Stimulated activated CD4-positive, alpha-beta T cell treated with anti-CD3 and anti-CD28 coated beads, Interleukin-12 subunit alpha, Interleukin-12 subunit beta, amount 100 ng/mL, for 48 hours (primary cell): ENCODE data around the gene CD2BP2.

Experiments used
- DNase-seq, 3 donors: peaks; one replicate each; pipeline ENCODE4 v3.0.0-alpha.2; 2020; ENCODE audit warnings: low read depth in 2 of 3, low spot score in 1 of 3

The CD2BP2 gene

DNA sequence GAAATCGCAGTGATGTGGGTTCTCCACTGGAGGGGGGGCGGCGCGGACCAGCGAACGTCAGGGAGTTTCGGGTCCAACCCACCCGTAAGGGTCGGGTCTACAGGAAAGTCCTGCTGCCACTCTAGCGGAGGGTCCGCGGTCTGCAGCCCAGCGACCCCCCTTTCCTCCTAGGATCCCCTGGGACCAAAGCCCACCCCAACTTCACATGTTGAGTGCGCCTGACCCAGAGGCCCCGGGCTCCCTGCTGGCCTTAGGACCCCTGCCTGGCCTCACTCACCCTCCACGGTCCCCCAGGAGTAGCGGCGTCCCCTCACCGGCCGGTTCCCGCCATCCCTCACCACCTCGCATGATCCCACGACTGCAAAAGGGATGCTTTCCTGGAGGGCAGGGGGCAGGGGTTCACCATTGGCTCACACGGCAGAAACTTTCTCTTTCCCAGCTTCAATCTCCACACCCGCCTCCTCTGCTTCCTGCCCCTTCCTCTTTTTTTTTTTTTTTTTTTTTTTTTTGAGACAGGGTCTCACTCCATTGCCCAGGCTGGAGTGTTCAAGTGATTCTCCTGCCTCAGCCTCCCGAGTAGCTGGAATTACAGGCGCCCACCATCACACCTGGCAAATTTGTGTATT lies 24.2 kb upstream of the CD2BP2 start:
- DNase-seq, result no peak

DNA sequence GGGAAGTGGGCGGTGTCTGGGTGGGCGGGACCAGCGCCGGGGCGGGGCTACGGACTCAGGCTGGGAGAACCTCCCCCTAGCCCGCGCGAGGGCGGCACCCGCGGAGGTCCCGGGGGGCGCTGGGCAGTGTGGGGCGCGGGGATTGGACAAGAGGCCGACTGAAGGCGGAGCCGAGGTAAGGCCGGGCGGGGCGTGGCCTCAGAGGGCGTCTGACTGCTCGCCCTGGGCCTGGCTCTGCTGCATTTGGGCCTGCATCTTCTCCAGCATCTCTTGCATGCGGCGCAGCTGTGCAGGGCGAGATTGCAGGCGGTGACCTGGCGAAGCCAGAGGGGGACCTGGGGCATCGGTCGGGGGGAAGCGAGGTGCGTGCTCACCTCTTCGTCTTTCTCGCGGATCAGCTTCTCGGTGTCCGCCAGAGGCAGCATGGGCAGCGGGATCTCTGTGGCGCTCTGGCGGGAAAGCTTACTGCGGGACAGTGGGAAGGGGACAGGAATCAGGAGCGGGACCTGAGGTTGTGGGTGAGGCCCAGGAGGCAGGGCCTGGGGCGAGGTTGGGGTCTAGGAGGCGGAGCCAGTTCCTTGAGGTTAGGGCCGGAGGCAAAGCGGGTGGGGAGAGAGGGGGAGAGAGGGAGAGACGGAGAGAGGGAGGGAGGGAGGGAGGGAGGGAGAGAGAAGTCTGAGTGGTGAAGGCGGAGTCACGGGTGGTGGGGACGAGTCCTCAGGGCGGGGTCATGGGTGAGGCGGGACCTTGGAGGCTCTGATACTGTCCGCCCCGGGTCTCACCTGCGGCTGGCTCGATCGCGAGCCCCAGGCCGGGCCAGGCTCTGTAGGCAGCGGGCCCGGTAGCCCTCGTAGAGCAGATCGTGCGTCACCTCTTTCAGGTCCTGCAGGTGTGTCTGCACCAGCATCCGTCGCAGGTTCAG lies 23.4 kb upstream of the CD2BP2 start:
- DNase-seq, result peak; percentile 98 to 99 (median 99)

DNA sequence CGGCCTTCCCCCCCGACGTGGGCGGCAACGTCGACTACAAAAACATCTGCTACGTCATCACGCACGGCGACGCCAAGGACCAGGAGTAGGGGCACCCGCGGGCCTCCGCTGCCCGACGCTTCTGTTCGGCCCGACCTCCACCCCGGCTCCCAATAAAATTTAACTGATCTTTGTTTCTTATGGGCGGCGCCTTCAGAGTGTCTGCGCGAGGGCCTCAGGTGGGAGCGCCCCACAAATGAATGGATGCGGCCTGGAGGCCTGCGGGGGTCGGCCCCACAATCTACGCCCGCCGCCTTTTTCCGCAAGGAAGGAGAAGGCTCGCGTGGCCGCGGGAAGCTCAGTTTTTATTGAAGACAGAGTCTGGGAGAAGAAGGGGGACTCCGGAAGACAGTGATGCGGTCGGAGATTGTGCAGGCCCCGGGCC lies 22.7 kb upstream of the CD2BP2 start:
- peak; percentile 76 to 77 (median 77) for DNase-seq

DNA sequence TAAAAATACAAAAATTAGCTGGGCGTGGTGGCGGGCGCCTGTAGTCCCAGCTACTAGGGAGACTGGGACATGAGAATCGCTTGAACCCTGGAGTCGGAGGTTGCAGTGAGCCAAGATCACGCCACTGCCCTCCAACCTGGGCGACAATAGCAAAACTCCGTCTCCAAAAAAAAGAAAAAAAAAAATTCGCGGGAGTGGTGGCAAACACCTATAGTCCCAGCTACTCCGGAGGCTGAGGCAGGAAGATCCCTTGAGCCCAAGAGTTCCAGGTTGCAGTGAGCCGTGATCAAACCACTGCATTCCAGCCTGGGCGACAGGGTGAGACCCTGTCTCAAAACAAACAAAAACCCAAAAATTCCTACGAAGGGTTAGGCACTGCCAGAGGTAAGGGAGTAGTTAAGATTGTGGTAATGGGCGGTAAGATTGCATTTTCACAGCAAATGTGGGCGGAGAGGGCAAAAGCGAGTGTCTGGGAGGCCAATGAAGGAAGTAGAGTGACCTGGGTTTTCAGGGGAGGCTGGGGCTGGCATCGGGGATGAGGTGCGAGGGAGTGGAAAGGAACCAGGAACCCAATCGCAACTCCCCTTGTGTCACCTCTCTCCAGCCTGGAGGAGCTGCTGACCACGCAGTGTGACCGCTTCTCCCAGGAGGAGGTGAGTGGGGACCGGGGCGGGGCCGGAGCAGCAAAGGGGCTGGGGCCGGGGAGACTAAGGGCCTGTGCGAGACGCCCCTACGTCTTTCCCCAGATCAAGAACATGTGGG lies 22.1 kb upstream of the CD2BP2 start:
- DNase-seq, result no peak

DNA sequence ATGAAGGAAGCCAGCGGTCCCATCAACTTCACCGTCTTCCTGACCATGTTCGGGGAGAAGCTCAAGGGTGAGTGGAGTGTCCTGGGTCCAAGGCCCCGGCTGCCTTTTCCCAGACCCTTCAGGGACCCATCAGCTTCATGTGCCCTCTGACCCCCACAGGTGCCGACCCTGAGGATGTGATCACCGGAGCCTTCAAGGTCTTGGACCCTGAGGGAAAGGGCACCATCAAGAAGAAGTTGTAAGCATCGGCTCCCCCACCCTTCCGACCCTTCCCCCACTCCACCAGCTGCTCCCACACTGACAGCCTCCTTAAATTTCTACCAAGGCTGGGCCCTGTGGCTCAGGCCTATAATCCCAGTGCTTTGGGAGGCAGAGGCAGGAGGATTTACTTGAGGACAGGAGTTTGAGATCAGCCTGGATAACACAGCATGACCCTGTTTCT lies 21.4 kb upstream of the CD2BP2 start:
- DNase-seq, result no peak

DNA sequence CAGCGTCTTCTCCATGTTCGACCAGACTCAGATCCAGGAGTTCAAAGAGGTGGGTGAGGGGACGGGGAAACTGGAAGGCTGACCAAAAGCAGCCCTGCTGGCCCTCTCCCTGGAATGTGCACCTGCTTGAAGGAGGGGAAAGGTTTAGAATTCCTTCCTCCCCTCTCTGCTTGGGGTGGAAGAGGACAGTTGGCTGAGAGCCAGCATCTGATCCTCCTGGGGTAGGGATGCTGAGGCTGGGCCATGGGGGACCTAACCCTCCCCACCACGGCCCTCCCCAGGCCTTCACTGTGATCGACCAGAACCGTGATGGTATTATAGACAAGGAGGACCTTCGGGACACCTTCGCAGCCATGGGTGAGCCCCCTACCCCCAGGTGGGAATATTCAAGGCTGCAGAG lies 20.8 kb upstream of the CD2BP2 start:
- DNase-seq, result no peak

DNA sequence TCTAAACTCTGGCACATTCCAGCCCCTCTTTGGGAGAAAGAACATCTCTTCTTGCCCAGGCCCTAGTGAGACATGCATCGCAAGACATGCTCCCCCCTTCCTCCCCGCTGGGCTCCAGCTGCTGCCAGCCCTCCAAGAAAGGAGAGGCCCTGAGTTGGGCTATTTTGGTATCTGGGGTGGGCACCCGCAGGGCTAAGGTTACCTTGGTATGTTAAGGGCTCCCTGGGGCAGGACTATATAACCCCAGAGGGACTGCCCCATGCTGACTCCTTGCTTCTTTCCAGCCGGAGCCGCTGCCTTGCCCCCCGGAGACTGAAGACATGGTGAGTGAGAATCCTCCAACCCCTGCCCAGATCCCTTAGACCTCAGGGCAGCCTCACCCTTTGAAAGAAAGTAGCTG lies 19.4 kb upstream of the CD2BP2 start, which contains the start of gene MYL11:
MYL11 (plus strand) TSS at position 265 of the 400 bp plus-strand sequence; CDS start at position 321, 56 bp downstream.
- no peak for DNase-seq

DNA sequence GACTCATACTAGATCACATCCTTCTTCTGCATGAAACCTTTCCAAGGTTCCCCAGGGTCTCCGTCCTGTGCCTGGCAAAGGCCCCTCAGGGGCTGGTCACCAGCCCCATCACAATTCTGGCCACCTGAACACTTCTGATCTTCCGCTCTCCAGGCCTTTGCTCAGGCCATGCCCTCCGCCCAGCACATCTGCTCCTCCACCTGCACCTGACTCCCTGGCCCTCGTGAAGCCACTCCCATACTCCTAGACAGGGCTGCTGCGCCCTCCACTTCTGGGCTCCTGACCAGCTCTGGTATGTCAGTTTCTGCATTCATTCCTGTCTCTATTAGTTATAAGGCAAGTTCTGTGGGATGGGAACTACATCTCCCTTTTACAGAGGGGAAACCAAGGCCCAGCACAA lies 17.6 kb upstream of the CD2BP2 start:
- no peak for DNase-seq

DNA sequence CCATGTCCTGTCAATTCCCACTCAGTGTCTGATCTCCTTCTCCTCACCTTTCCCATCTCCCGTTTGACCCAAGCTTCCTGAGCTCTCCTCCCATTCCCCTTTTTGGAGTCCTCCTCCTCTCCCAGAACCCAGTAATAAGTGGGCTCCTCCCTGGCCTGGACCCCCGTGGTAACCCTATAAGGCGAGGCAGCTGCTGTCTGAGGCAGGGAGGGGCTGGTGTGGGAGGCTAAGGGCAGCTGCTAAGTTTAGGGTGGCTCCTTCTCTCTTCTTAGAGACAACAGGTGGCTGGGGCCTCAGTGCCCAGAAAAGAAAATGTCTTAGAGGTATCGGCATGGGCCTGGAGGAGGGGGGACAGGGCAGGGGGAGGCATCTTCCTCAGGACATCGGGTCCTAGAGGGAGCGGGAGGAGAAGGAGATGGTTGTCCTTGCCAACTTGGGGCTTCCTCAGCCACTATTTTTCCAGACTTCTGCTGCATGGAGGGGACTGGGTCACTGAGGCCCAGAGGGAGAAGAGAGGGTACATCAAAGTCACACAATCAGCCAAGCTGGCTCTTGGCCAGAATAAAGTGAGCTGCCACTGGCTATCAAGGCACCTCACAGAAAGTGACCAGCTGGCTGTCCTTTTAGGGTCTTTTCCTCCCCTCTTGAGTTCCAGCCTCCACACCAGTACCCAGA lies 17.1 kb upstream of the CD2BP2 start:
- DNase-seq, result no peak

DNA sequence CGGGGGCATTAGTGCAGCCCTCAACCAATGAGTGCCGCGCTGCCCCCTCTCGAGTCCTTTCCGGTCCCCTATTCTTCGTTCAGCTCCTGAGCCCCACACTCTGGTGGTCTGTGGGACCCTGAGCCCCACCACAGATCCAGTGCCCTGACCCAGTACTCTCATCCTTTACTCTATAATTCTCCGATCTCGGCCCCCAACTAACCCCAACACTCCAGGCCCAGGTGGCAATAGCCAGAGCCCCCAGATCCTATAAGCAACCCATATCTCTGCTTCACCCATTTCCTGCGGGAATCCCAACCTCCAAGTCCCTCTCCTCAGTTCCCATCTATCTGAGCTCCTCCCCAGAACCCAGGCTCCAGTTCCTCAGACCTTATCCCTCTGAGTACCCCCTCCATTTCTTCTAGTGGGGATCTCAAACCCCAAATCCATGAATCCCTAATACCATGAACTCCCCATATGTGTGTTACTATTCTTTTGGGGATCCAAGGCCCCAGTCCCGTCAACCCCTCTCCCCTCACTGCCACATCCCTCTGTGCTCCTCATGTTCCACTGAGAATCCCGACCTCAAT lies 16.2 kb upstream of the CD2BP2 start:
- no peak for DNase-seq

DNA sequence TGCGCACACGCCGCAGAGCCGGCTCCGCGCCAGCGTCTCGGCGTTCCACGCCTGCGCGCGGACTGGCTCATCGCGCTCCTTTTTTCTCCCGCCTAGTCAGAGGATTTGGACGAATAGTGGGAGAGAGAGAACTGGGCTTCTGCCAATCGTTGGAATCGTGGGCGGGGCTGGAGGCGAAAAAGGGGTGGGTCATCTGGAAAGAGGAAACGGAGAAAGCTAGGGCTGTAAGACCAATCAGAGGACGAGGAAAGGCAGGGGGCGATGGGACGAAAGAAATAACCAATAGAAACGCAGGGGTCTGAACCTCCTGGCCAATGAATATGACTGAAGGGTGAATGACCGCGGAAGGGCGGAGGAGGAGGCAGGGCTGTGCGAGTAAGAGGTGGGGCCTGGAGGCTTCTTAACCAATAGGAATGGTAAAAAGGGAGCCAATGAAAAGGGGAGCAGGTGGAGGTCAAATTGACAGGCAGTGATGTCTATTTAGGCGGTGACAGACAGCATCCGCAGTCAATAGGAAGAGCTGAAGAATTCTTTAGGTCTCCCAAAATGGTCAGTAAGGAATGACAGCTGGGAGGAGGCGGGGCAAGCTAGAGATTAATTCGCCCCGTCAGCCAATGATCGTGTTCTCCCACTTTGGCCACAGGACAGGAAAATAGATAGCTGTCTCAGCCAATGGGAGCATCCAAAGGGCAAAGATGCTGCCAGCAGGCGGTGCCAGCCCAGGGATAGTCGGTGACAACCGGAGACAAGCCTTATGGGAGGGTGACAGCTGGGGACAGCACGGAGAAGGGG lies 15.5 kb upstream of the CD2BP2 start, which contains the start of gene TBC1D10B:
TBC1D10B (minus strand) TSS at position 39 of the 792 bp plus-strand sequence. CDS start 311 bp downstream, outside the sequence.
- peak; percentile 96 to 99 (median 99) for DNase-seq

DNA sequence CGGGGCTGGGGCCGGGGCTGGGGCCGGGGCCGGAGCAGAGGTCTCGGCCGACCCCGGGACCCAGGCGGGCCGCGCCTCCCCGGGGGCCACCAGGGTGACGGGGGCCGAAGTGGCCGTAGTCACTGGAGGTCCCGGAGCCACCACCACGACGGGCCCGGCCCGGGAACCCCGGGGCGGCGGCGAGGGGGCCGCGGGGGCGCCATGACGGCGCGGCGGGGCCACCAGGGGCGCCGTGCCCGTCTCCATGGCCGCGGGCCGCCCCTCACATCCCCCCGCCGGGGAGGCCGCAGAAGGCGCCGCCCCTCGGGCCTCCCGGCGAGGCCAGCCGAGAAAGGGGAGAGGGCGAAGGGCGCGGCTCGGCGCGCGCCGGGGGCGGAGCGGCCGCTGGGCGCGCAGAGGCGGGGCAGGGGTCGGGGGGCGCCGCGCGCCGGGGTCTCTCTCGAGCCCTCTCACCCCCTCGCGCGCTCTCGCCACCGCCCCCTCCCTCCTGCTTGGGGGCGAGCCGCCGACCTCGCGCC lies 14.9 kb upstream of the CD2BP2 start:
- no peak for DNase-seq

DNA sequence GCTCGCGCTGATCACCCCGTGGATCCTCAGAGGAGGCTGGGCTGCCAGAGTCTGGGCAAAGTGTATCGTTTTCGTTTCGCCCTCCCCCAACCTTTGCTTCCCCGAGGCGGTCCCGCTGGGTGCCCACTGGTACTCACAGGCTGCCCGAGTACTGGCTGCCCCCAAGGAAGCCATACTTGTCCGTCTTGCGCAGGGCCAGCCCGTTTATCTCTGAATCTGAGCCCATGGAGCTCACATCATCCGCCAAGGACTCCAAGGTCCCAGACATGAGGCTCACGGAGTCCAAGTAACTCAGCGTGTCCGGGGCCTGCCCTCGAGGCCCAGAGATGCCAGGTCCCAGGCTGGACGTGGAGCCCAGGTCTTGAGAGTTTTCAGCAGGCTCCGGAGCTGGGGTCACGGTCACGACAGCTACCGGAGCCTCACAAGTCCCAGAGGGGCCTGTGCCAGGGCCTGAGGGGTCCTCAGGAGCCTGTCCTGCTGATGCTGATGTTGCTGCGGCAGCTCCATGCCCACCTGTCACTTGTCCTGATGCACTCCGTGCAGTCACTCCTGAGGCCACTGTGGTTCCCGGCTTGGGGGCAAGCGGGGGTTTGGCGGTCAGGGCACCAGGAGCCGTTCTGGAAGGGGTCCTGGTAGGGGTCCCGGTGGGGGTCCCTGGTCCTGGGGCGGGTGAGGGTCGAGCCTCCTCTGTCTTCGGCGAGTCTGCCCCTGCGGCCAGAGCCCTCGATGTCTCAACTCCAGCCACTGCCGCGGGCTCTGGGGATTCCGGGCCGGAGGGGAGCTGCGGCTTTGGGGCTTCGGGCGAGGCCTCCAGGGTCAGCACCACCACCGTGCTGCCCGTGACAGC lies 14.2 kb upstream of the CD2BP2 start:
- DNase-seq, result no peak

DNA sequence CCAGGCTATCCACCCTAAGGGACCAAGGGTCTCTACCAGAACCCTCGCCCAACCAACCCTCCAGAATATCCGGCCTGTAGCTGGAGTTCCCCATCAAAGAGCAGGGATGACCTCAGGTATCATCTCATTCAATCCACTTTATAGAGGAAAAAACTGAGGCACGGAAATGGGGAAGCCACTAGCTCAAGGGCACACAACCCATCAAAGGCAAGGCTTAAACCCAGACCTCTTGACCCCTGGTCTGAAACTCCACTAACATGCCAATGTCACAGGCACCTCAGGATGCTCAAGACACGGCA lies 13.6 kb upstream of the CD2BP2 start:
- no peak for DNase-seq

DNA sequence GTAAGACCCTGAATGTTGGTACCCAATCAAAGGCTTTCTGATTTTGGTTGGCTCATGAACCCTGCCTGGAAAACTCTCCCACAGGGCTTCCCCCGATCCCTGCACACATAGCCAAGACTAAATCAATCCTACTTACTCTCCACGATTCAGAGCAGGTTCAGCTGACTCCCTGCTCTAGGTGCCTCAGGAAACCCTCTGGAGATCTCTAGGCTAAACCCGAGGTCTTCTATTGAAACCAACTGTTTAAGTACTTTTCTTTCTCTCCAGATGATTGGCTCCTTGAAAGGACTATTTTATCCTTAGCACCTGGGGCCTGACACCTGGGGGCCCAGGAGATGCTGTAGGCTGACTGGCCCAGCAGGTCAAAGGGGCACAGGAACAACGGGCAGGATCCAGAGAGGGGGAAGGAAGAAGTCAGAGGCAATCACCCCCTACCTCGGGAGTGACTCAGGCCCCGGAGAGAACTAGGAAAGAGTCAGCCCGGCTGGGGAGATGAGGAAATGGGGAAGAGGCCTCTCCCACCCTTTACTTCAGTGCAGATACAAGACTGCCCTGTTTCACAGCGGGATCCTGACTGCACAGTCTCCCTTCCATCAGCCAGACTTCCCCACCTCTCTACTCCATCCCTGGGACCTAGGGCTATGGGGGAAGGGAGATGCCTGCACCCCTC lies 13.1 kb upstream of the CD2BP2 start:
- no peak for DNase-seq

DNA sequence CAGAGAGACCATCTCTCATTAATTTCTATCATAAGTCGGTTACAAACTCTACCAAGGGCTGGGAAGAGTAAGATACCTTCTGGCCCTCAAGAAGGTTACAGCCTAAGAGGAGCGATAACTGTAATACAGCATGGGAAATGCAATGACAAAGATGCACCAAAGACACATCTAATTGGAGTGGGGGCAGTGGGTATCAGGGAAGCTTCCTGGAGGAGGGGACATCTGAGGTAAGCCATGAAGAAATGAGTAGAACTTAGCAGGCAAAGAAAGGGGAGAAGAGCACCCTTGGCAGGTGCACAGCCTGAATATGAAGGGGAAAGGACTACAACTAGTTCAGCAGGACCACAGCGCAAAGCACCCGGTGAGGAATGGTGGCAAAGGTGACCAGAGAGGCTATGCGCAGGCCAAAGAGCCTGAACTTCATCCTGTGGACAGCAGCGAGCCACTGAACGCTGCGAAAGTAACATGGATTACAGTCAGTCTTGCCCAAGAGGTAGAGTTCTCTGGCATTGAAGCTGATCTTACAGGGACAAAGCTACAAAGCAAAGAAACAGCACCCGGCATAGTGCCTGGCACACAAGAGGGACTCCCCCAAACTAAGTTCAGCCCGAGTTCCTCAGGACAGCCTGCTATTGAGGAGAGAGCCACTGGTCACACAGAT lies 12.4 kb upstream of the CD2BP2 start:
- no peak for DNase-seq

DNA sequence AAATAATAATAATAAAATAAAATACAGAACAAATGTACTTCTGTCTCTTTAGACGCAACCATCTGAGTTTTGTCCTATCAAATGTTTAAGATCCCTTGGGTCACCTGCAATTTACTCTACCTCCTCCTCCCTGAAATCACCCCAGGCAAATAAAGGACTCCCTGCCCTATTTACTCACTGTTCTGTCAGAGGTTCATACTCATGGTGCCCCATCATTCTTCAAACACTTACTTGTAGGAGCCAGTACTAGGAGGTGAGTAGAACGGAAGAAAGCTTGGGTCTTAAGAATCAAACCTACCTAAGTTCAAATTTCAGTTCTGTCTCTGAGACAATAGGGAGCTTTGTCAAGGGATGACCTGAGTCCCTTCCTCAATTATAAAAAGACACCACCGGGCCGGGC lies 11.4 kb upstream of the CD2BP2 start:
- DNase-seq, result no peak

DNA sequence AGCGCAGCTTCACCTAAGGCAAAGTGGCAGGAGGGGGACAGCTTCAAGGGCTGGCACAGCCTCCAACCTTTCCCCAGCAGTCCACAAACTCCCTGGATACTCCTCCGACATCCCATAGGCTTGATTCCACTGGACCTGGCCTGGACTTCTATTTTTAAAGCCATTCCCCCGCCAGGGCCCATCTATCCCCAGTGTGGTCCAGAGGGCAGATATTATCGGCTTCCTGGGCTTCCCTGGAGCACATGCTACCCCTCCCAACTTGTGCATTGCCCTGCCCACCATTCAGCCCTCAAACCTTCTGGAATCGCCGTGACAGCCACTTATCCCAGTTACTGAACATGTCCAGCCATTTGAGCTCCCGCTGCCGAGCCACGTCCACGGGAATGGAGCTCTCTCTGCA lies 10.1 kb upstream of the CD2BP2 start:
- no peak for DNase-seq
